ENCODE data around the gene GALR1.

DNA sequence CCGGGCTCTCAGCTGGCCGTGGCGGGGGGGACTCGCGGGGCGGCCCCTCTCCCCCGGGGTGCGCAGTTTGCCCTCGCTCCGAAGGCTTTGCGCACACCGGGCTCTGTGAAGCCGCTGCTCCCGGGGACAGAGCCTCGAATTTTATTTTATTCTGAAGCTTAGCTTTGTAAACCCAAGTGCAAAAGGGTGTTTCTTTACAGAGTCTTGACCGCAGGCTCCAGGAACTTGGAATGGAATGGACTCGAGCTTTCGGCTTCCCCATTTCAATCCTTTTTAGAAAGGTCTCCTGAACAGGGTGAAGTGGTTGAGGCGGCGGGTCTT lies 2.0 kb downstream of the GALR1 start:
- TF ChIP-seq, protein P1, sequence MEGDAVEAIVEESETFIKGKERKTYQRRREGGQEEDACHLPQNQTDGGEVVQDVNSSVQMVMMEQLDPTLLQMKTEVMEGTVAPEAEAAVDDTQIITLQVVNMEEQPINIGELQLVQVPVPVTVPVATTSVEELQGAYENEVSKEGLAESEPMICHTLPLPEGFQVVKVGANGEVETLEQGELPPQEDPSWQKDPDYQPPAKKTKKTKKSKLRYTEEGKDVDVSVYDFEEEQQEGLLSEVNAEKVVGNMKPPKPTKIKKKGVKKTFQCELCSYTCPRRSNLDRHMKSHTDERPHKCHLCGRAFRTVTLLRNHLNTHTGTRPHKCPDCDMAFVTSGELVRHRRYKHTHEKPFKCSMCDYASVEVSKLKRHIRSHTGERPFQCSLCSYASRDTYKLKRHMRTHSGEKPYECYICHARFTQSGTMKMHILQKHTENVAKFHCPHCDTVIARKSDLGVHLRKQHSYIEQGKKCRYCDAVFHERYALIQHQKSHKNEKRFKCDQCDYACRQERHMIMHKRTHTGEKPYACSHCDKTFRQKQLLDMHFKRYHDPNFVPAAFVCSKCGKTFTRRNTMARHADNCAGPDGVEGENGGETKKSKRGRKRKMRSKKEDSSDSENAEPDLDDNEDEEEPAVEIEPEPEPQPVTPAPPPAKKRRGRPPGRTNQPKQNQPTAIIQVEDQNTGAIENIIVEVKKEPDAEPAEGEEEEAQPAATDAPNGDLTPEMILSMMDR (IDR thresholded peaks at IDR 0.05; ENCODE audit: low read length), result no peak
- no peak for TF ChIP-seq EZH2 (optimal IDR thresholded peaks at IDR 0.05; ENCODE audit: low read depth, low read length)
